K562 (cell line): ENCODE results near the gene FMOD. TPM values are rescaled to one million over a fixed set of nuclear protein-coding genes. Genes with fewer than 3 reads are reported as not detected.

Source experiments
- BCOR ChIP-seq: fragments of 450-650 bp; IDR thresholded peaks from 2 replicates; pipeline ENCODE4 v1.6.1; 2016
- CC2D1A ChIP-seq: fragments of 450-650 bp; IDR thresholded peaks from 2 replicates; pipeline ENCODE4 v1.6.1; 2017; ENCODE audit warnings: mild to moderate bottlenecking
- CEBPB ChIP-seq: fragments of 450-650 bp; IDR thresholded peaks from 2 replicates; pipeline ENCODE4 v1.6.1; 2016; ENCODE audit warnings: missing genetic modification characterization, missing compliant biosample characterization
- KHSRP ChIP-seq: fragments of 450-650 bp; IDR thresholded peaks from 2 replicates; pipeline ENCODE4 v1.6.1; 2017
- MCM5 ChIP-seq: fragments of 450-650 bp; IDR thresholded peaks from 2 replicates; pipeline ENCODE4 v1.6.1; 2016; ENCODE audit warnings: low read depth
- MYC ChIP-seq, 2 experiments: fragments of 250-450 bp in 1 of 2; sonication (Bioruptor Pico) in 1 of 2; IDR thresholded peaks; 2 replicates each; pipeline versions ENCODE4 v1.5.1 to v1.6.1; 2012 to 2021; ENCODE audit warnings: low read depth in 2 of 2, borderline replicate concordance in 1 of 2, improper control_type of control experiment in 1 of 2, low read length in 1 of 2, mild to moderate bottlenecking in 1 of 2, moderate library complexity in 1 of 2
- NBN ChIP-seq: fragments of 450-650 bp; IDR thresholded peaks from 2 replicates; pipeline ENCODE4 v1.6.1; 2016; ENCODE audit warnings: low read depth, mild to moderate bottlenecking
- NR1H2 ChIP-seq: sonication (generic); formaldehyde crosslinking; IDR thresholded peaks from 2 replicates; pipeline ENCODE4 v1.4.0; 2020; ENCODE audit warnings: mild to moderate bottlenecking, missing genetic modification reagents
- PCBP2 ChIP-seq: fragments of 200-400 bp; formaldehyde crosslinking; IDR thresholded peaks from 2 replicates; pipeline ENCODE4 v1.6.1; 2018; ENCODE audit warnings: low read length, low read depth, mild to moderate bottlenecking, moderate library complexity; ENCODE audit not compliant: poor library complexity, severe bottlenecking
- RAD21 ChIP-seq, 2 experiments: fragments of 250-450 bp in 1 of 2; fragments of 450-650 bp in 1 of 2; sonication (Bioruptor Pico) in 1 of 2; formaldehyde crosslinking in 1 of 2; IDR thresholded peaks in 1 of 2; conservative IDR thresholded peaks in 1 of 2; 2 replicates each; pipeline versions ENCODE4 v1.4.0 to v1.8.0; 2020 to 2022; ENCODE audit warnings: mild to moderate bottlenecking in 2 of 2, moderate library complexity in 1 of 2
- SMARCC2 ChIP-seq: fragments of 450-650 bp; IDR thresholded peaks from 2 replicates; pipeline ENCODE4 v1.6.1; 2017; ENCODE audit warnings: antibody characterized with exemption, moderate library complexity, mild to moderate bottlenecking, low read depth
- TCF7L2 ChIP-seq: fragments of 150-350 bp; IDR thresholded peaks from 2 replicates; pipeline ENCODE4 v1.6.1; 2016; ENCODE audit warnings: low read depth, mild to moderate bottlenecking, low read length, moderate library complexity
- TEAD1 ChIP-seq, 2 experiments: fragments of 450-650 bp in 1 of 2; sonication (generic) in 1 of 2; formaldehyde crosslinking; IDR thresholded peaks; 2 replicates each; pipeline versions ENCODE4 v1.4.0 to v1.8.0; 2020 to 2022; ENCODE audit warnings: mild to moderate bottlenecking in 2 of 2, missing genetic modification reagents in 1 of 2
- ZBTB2 ChIP-seq: fragments of 450-650 bp; IDR thresholded peaks from 2 replicates; pipeline ENCODE4 v1.6.1; 2016; ENCODE audit warnings: antibody characterized with exemption
- ZEB2 ChIP-seq: fragments of 450-650 bp; IDR thresholded peaks from 2 replicates; pipeline ENCODE4 v1.6.1; 2016
- ZNF12 ChIP-seq: sonication (generic); formaldehyde crosslinking; IDR thresholded peaks from 2 replicates; pipeline ENCODE4 v1.4.0; 2020; ENCODE audit warnings: mild to moderate bottlenecking, missing genetic modification reagents
- ZNF449 ChIP-seq: fragments of 250-450 bp; sonication (Bioruptor Pico); IDR thresholded peaks from 2 replicates; pipeline ENCODE4 v1.8.0; 2022; ENCODE audit warnings: moderate library complexity, mild to moderate bottlenecking, inconsistent platforms
- ZNF75A ChIP-seq: fragments of 450-650 bp; formaldehyde crosslinking; IDR thresholded peaks from 2 replicates; pipeline ENCODE4 v1.4.0; 2020; ENCODE audit warnings: mild to moderate bottlenecking
- polyA plus RNA-seq, 8 experiments: library from polyadenylated mRNA; depleted of rRNA in 4 of 8; stranded (reverse) in 5 of 8; unstranded in 3 of 8; fragments of >200 nt; fragmentation: Nextera tagmentation in 2 of 8; fragmentation: Illumina TruSeq in 1 of 8; extraction: Ambion mirVana in 2 of 8; extraction: Trizol in 1 of 8; gene quantifications; 2 replicates each; pipeline versions ENCODE4 v1.2.1 to v1.2.3, GENCODE V29; 2011 to 2014; ENCODE audit warnings: inconsistent platforms in 1 of 8, missing spikeins in 1 of 8
- total RNA-seq, 7 experiments: library from RNA; depleted of rRNA in 6 of 7; stranded (reverse); fragments of >200 nt in 6 of 7; fragmentation: Illumina TruSeq in 2 of 7; extraction: Trizol in 2 of 7; gene quantifications; 2 replicates each; pipeline versions ENCODE4 v1.2.1 to v1.2.3, GENCODE V29; 2011 to 2021; ENCODE audit warnings: low replicate concordance in 1 of 7
- TF ChIP-seq, protein P1 (sequence below): sonication (generic); formaldehyde crosslinking; IDR thresholded peaks from 2 replicates; pipeline ENCODE4 v1.4.0; 2020; ENCODE audit warnings: mild to moderate bottlenecking, missing genetic modification reagents
- TF ChIP-seq, protein P2 (sequence below): fragments of 250-450 bp; sonication (Bioruptor Pico); IDR thresholded peaks from 2 replicates; pipeline ENCODE4 v1.4.0; 2020

Gene FMOD
- total and polyA plus RNA-seq, 9 of the 15 experiments (the other 6 are each of a cell fraction or from before 2014, with no cell fraction given), result 0.03 to 0.13 (median 0.03) TPM; not detected in 6

DNA sequence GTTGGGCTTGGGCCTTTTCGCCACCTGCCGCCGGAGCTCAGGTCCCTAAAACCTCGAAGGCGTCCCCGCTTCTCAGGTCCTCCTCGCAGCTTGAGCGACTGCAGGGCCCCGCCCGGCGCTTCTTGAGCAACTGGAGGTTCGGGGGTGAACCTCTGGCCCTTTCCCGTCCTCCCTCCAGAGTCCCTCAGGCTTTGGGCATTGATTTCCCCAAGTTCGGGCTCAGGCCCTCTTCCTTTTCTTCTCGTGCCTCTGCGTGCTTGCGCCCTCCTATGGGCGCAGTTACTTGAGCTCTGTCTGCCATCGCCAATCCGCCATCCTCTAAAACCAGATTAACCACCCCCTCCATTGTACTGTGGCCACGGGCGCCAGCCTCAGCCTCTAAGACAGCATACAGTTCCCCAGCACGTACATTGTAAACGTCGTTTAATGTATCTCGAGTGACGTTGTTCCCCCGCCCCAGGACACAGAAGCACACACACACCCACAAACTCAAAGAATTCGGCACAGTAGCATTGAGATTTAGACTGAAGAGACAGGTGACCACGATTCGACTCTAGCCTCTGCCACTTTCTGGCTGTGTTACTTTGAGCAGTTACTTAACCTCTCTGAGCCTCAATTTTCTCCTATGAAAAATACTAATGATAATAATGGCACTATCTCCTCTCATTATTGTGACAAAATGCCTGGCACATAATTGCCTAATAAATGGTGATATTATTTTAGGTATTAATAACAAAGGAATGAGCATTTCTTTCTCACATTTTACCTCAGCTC lies 23.1 kb downstream of the FMOD start (continued):
- TF ChIP-seq, protein P1, sequence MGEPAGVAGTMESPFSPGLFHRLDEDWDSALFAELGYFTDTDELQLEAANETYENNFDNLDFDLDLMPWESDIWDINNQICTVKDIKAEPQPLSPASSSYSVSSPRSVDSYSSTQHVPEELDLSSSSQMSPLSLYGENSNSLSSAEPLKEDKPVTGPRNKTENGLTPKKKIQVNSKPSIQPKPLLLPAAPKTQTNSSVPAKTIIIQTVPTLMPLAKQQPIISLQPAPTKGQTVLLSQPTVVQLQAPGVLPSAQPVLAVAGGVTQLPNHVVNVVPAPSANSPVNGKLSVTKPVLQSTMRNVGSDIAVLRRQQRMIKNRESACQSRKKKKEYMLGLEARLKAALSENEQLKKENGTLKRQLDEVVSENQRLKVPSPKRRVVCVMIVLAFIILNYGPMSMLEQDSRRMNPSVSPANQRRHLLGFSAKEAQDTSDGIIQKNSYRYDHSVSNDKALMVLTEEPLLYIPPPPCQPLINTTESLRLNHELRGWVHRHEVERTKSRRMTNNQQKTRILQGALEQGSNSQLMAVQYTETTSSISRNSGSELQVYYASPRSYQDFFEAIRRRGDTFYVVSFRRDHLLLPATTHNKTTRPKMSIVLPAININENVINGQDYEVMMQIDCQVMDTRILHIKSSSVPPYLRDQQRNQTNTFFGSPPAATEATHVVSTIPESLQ (CRISPR knock-in tag), result peak; percentile 57; the same call in 1 of the 2 replicates
- TF ChIP-seq TEAD1 (CRISPR knock-in tag; IDR thresholded peaks at IDR 0.05) (0 out of 4 replicates have a peak, but pooled peaks of 1 of the 2 experiments have one; percentile 24), SMARCC2 (0 out of 2 replicates have a peak, but pooled peaks have one; percentile 16), MCM5 (no peak), PCBP2 (no peak), NR1H2 (CRISPR knock-in tag) (no peak), CEBPB (tag) (peak; percentile 69), ZNF75A (no peak), KHSRP (no peak), CC2D1A (peak; percentile 56; the same call in 1 of the 2 replicates), MYC (IDR thresholded peaks at IDR 0.05; ENCODE audit: low read depth, low read length) (no peak), MYC (CRISPR knock-in tag; IDR thresholded peaks at IDR 0.05; ENCODE audit: borderline replicate concordance, low read depth) (no peak), ZBTB2 (no peak; the same call in 1 of the 2 replicates), ZNF449 (CRISPR knock-in tag) (no peak), NBN (peak; percentile 75; the same call in 1 of the 2 replicates), ZEB2 (0 out of 2 replicates have a peak, but pooled peaks have one; percentile 45), TCF7L2 (no peak), RAD21 (CRISPR knock-in tag; conservative IDR thresholded peaks at IDR 0.05 in 1 of 2, IDR thresholded peaks at IDR 0.05 in 1 of 2) (peak; percentile 77 to 79), ZNF12 (peak; percentile 52; the same call in 1 of the 2 replicates), BCOR (peak; percentile 94)
- TF ChIP-seq, protein P2, sequence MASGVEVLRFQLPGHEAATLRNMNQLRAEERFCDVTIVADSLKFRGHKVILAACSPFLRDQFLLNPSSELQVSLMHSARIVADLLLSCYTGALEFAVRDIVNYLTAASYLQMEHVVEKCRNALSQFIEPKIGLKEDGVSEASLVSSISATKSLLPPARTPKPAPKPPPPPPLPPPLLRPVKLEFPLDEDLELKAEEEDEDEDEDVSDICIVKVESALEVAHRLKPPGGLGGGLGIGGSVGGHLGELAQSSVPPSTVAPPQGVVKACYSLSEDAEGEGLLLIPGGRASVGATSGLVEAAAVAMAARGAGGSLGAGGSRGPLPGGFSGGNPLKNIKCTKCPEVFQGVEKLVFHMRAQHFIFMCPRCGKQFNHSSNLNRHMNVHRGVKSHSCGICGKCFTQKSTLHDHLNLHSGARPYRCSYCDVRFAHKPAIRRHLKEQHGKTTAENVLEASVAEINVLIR, result no peak
